Muscle layer of colon (tissue), 2 donors: ENCODE data around the gene RUFY3.
"Not testable (repeated sequence)": the region's sequence is repeated elsewhere in the genome, so short reads cannot be mapped to it uniquely, and the experiment has no call there.

Source experiments
- H3K27ac ChIP-seq: one replicate; pipeline ENCODE4 v1.7.0; 2013; ENCODE audit warnings: low read depth, mild to moderate bottlenecking, low read length, moderate library complexity
- H3K27me3 ChIP-seq, 2 donors: one replicate each; pipeline ENCODE4 v1.7.0; 2013; ENCODE audit warnings: low read length in 2 of 2, mild to moderate bottlenecking in 2 of 2; ENCODE audit not compliant: insufficient read depth in 2 of 2, control insufficient read depth in 1 of 2
- H3K36me3 ChIP-seq: one replicate; pipeline ENCODE4 v1.7.0; 2013; ENCODE audit warnings: mild to moderate bottlenecking, low read length; ENCODE audit not compliant: insufficient read depth
- H3K4me1 ChIP-seq: one replicate; pipeline ENCODE4 v1.7.0; 2013; ENCODE audit warnings: mild to moderate bottlenecking, low read length; ENCODE audit not compliant: insufficient read depth
- H3K4me3 ChIP-seq, 2 donors: one replicate each; pipeline ENCODE4 v1.7.0; 2013; ENCODE audit warnings: low read length in 2 of 2, low read depth in 1 of 2, mild to moderate bottlenecking in 1 of 2, moderate library complexity in 1 of 2
- H3K9ac ChIP-seq: one replicate; pipeline ENCODE4 v1.7.0; 2013; ENCODE audit warnings: low read length
- H3K9me3 ChIP-seq: one replicate; pipeline ENCODE4 v1.7.0; 2013; ENCODE audit warnings: mild to moderate bottlenecking, low read length
- donor health status: abdominal sarcoma.
- donor health status: Adenocarcinoma of cecum.

The RUFY3 gene

GRCh38 chr4:70691661-70692060 is 30.1 kb upstream of the RUFY3 start:
- H3K9me3 ChIP-seq, result no peaks in the 10 kb centered on the region
- no peak overlapping the region for H3K9ac ChIP-seq
- peaks cover 5% of the 10 kb centered on the region for H3K36me3 ChIP-seq
- no peak overlapping the region for H3K4me3 ChIP-seq
- no peaks in the 10 kb centered on the region for H3K27me3 ChIP-seq
- no peak overlapping the region for H3K27ac ChIP-seq
- H3K4me1 ChIP-seq, result peaks cover 28% of the 10 kb centered on the region

- H3K27me3 ChIP-seq, H3K27ac ChIP-seq, H3K9me3 ChIP-seq, H3K4me3 ChIP-seq, H3K9ac ChIP-seq, H3K36me3 ChIP-seq: not testable (repeated sequence)
- H3K4me1 ChIP-seq, result peaks cover 17% of the 10 kb centered on the region
Measured at GRCh38 chr4:70694633-70695032, 27.1 kb upstream of the RUFY3 start.

- not testable (repeated sequence) for H3K9ac ChIP-seq, H3K27me3 ChIP-seq, H3K9me3 ChIP-seq, H3K36me3 ChIP-seq, H3K4me1 ChIP-seq, H3K4me3 ChIP-seq, H3K27ac ChIP-seq
Measured at GRCh38 chr4:70698435-70698834, 23.3 kb upstream of the RUFY3 start.

- H3K27me3 ChIP-seq, result no peaks in the 10 kb centered on the region
- no peak overlapping the region for H3K9ac ChIP-seq
- no peak overlapping the region for H3K4me3 ChIP-seq
- H3K27ac ChIP-seq, result no peak overlapping the region
- no peaks in the 10 kb centered on the region for H3K4me1 ChIP-seq
- no peaks in the 10 kb centered on the region for H3K36me3 ChIP-seq
- H3K9me3 ChIP-seq, result no peaks in the 10 kb centered on the region
Measured at GRCh38 chr4:70700712-70701111, 21.1 kb upstream of the RUFY3 start.

- Histone ChIP-seq H3K36me3 (no peaks in the 10 kb centered on the region), H3K9ac (no peak overlapping the region), H3K27me3 (no peaks in the 10 kb centered on the region), H3K4me3 (no peak overlapping the region), H3K27ac (no peak overlapping the region), H3K4me1 (peaks cover 3% of the 10 kb centered on the region), H3K9me3 (no peaks in the 10 kb centered on the region)
Measured at GRCh38 chr4:70701271-70701670, 20.5 kb upstream of the RUFY3 start.

GRCh38 chr4:70702592-70702991 is 19.2 kb upstream of the RUFY3 start:
- H3K27ac ChIP-seq, H3K9ac ChIP-seq, H3K4me3 ChIP-seq, H3K36me3 ChIP-seq, H3K9me3 ChIP-seq, H3K27me3 ChIP-seq: not testable (repeated sequence)
- peaks cover 14% of the 10 kb centered on the region for H3K4me1 ChIP-seq

GRCh38 chr4:70703619-70704214 is 18.0 kb upstream of the RUFY3 start:
- H3K9me3 ChIP-seq, result no peaks in the 10 kb centered on the region
- peak overlapping the region; percentile 95 for H3K27ac ChIP-seq
- H3K36me3 ChIP-seq, result no peaks in the 10 kb centered on the region
- H3K27me3 ChIP-seq, result no peaks in the 10 kb centered on the region
- peak overlapping the region; percentile 11 for H3K9ac ChIP-seq
- peaks cover 14% of the 10 kb centered on the region for H3K4me1 ChIP-seq
- peak overlapping the region; percentile 71 to 72 for H3K4me3 ChIP-seq

- H3K36me3 ChIP-seq, result no peaks in the 10 kb centered on the region
- H3K4me1 ChIP-seq, result peaks cover 14% of the 10 kb centered on the region
- no peaks in the 10 kb centered on the region for H3K9me3 ChIP-seq
- H3K9ac ChIP-seq, result peak overlapping the region; percentile 11
- H3K27ac ChIP-seq, result peak overlapping the region; percentile 95
- H3K4me3 ChIP-seq, result peak overlapping the region; percentile 71 to 72
- H3K27me3 ChIP-seq, result no peaks in the 10 kb centered on the region
Measured at GRCh38 chr4:70704215-70704930, 17.4 kb upstream of the RUFY3 start.

- Histone ChIP-seq H3K27me3 (no peaks in the 10 kb centered on the region), H3K9ac (no peak overlapping the region), H3K4me1 (peaks cover 14% of the 10 kb centered on the region), H3K4me3 (peak overlapping the region; percentile 71 to 72), H3K27ac (peak overlapping the region; percentile 95), H3K9me3 (no peaks in the 10 kb centered on the region), H3K36me3 (no peaks in the 10 kb centered on the region)
Measured at GRCh38 chr4:70704931-70705182, 16.9 kb upstream of the RUFY3 start.

- Histone ChIP-seq H3K9ac (peak overlapping the region; percentile 82), H3K9me3 (no peaks in the 10 kb centered on the region), H3K4me1 (peaks cover 14% of the 10 kb centered on the region), H3K27me3 (no peaks in the 10 kb centered on the region), H3K36me3 (no peaks in the 10 kb centered on the region), H3K4me3 (peak overlapping the region; percentile 71 to 72), H3K27ac (peak overlapping the region; percentile 95)
Measured at GRCh38 chr4:70705183-70706043, 16.4 kb upstream of the RUFY3 start.

GRCh38 chr4:70706044-70706461 is 15.7 kb upstream of the RUFY3 start:
- H3K9me3 ChIP-seq, result no peaks in the 10 kb centered on the region
- H3K9ac ChIP-seq, result peak overlapping the region; percentile 82
- H3K27me3 ChIP-seq, result no peaks in the 10 kb centered on the region
- peak overlapping the region; percentile 71 to 72 for H3K4me3 ChIP-seq
- H3K27ac ChIP-seq, result peak overlapping the region; percentile 95
- no peaks in the 10 kb centered on the region for H3K36me3 ChIP-seq
- H3K4me1 ChIP-seq, result peaks cover 14% of the 10 kb centered on the region
